CD4-positive, alpha-beta memory T cell (primary cell): ENCODE results near the gene NPFF. TPM values are rescaled to one million over a fixed set of nuclear protein-coding genes. Genes with fewer than 3 reads are reported as not detected.

Experiments
- CTCF ChIA-PET: fragments of 350-600 bp; sonication (Branson Sonifier 250); formaldehyde crosslinking; loops from one replicate; lab custom pipeline; 2021; ENCODE audit warnings: inconsistent platforms; ENCODE audit not compliant: partially characterized antibody; lab: Charles Lee
- POLR2A ChIA-PET: fragments of 350-600 bp; sonication (Branson Sonifier 250); formaldehyde crosslinking; loops from one replicate; lab custom pipeline; 2021; ENCODE audit not compliant: partially characterized antibody; lab: Charles Lee
- DNase-seq, 5 donors: peaks; one replicate each; pipeline versions ENCODE4 v3.0.0 to v3.0.0-alpha.2; 2020 to 2022; ENCODE audit warnings: mixed read lengths in 1 of 5
- H3K27ac ChIP-seq: one replicate; pipeline ENCODE4 v1.7.0; 2013; ENCODE audit warnings: low read depth, low read length
- H3K27me3 ChIP-seq: 2 replicates; pipeline ENCODE4 v1.7.0; 2013; ENCODE audit warnings: mild to moderate bottlenecking, low read length, moderate library complexity; ENCODE audit not compliant: insufficient read depth
- H3K36me3 ChIP-seq: 2 replicates; pipeline ENCODE4 v1.7.0; 2013; ENCODE audit warnings: mild to moderate bottlenecking, low read length, moderate library complexity; ENCODE audit not compliant: insufficient read depth
- H3K4me1 ChIP-seq: 2 replicates; pipeline ENCODE4 v1.7.0; 2013; ENCODE audit warnings: mild to moderate bottlenecking, low read length, moderate library complexity; ENCODE audit not compliant: insufficient read depth
- H3K4me3 ChIP-seq, 2 donors: one replicate each; pipeline ENCODE4 v1.7.0; 2013; ENCODE audit warnings: low read length in 2 of 2, mild to moderate bottlenecking in 1 of 2
- H3K9me3 ChIP-seq, 2 donors: one replicate each; pipeline ENCODE4 v1.7.0; 2013; ENCODE audit warnings: low read length in 2 of 2, control low read depth in 1 of 2; ENCODE audit not compliant: control insufficient read depth in 1 of 2
- H3K27ac Mint-ChIP-seq, 7 donors: one replicate each; pipeline ENCODE4 v1.8.0; 2020 to 2021; ENCODE audit warnings: mixed read lengths in 7 of 7, mild to moderate bottlenecking in 6 of 7, inconsistent platforms in 3 of 7, moderate library complexity in 3 of 7
- H3K27me3 Mint-ChIP-seq, 2 donors: one replicate each; pipeline ENCODE4 v1.8.0; 2020 to 2021; ENCODE audit warnings: mixed read lengths in 2 of 2
- H3K36me3 Mint-ChIP-seq, 2 donors: one replicate each; pipeline ENCODE4 v1.8.0; 2020 to 2021; ENCODE audit warnings: mixed read lengths in 2 of 2, inconsistent platforms in 1 of 2, mild to moderate bottlenecking in 1 of 2
- H3K4me1 Mint-ChIP-seq, 4 donors: one replicate each; pipeline ENCODE4 v1.8.0; 2020 to 2021; ENCODE audit warnings: mixed read lengths in 4 of 4, mild to moderate bottlenecking in 1 of 4
- H3K4me3 Mint-ChIP-seq, 8 donors: one replicate each; pipeline ENCODE4 v1.8.0; 2020 to 2021; ENCODE audit warnings: mixed read lengths in 8 of 8, mild to moderate bottlenecking in 7 of 8, moderate library complexity in 6 of 8, inconsistent platforms in 3 of 8
- H3K9me3 Mint-ChIP-seq, 8 donors: one replicate each; pipeline ENCODE4 v1.8.0; 2020 to 2021; ENCODE audit warnings: mixed read lengths in 8 of 8, mild to moderate bottlenecking in 5 of 8, inconsistent platforms in 3 of 8, moderate library complexity in 1 of 8
- intact Hi-C: fragments of 100-400 bp; cut with micrococcal nuclease; formaldehyde crosslinking; loops from one replicate; pipeline ENCODE4 v1.15.1; 2023
- polyA plus RNA-seq, 2 donors: library from polyadenylated mRNA; unstranded; fragments of 300-500 nt; fragmentation: Illumina TruSeq; gene quantifications; one replicate each; pipeline ENCODE4 v1.2.3, GENCODE V29; 2021
- total RNA-seq, 2 experiments: library from RNA; stranded (reverse); gene quantifications; one replicate each; pipeline ENCODE4 v1.2.3, GENCODE V29; 2021

The NPFF gene
- total and polyA plus RNA-seq, 4 experiments from 2014 or later, result not detected

- ChIA-PET CTCF (interaction anchor here (0.8 to 2.4 kb wide), 9 partner anchors 25 to 203 kb away, joined by 3 to 21 read pairs (median 4); partner anchors contain the start of genes ATF7 and ATP5MC2), POLR2A (interaction anchor here (2.0 kb wide), 1 partner anchor 133 kb away, joined by 9 read pairs; the partner anchor contains the start of gene ATP5MC2)
- H3K27me3 Mint-ChIP-seq, result no peaks in the 10 kb centered on the region
- peaks cover 20% of the 10 kb centered on the region for H3K36me3 ChIP-seq
- no peaks in the 10 kb centered on the region for H3K27me3 ChIP-seq
- DNase-seq, result peak; percentile 47 to 56 (median 52)
- H3K36me3 Mint-ChIP-seq, result peaks cover 16 to 32% of the 10 kb centered on the region in 2 donors
- H3K4me3 Mint-ChIP-seq, result no peak overlapping the region
- H3K4me1 Mint-ChIP-seq, result peaks cover 7 to 10% (median 9%) of the 10 kb centered on the region in 4 donors
- no peaks in the 10 kb centered on the region for H3K9me3 ChIP-seq
- H3K27ac ChIP-seq, result no peak overlapping the region
- intact Hi-C loops, result loop anchor here (1.0 kb wide), 1 partner anchor 203 kb away; no protein-coding TSS in a partner anchor
- no peak overlapping the region for H3K4me3 ChIP-seq
- H3K4me1 ChIP-seq, result peaks cover 12% of the 10 kb centered on the region
- H3K27ac Mint-ChIP-seq, result peak overlapping the region in 6 of 7 donors; percentile 74 to 91 (median 82)
- no peaks in the 10 kb centered on the region for H3K9me3 Mint-ChIP-seq
Observed at GRCh38 chr12:53543539-53543938, 36.3 kb upstream of the NPFF start.

GRCh38 chr12:53539526-53539925 is 32.2 kb upstream of the NPFF start:
- H3K36me3 Mint-ChIP-seq, result peaks cover 32 to 59% of the 10 kb centered on the region in 2 donors
- no peak overlapping the region for H3K27ac Mint-ChIP-seq
- no peaks in the 10 kb centered on the region for H3K9me3 ChIP-seq
- POLR2A ChIA-PET, result interaction anchor here (1.2 kb wide), 1 partner anchor 136 kb away, joined by 3 read pairs; the partner anchor contains the start of gene ATP5MC2
- intact Hi-C loops, result no loop called here
- H3K4me1 Mint-ChIP-seq, result peaks cover 7 to 10% (median 7%) of the 10 kb centered on the region in 4 donors
- CTCF ChIA-PET, result no interaction called here
- peaks cover 48% of the 10 kb centered on the region for H3K36me3 ChIP-seq
- H3K4me1 ChIP-seq, result peaks cover 8% of the 10 kb centered on the region
- no peak overlapping the region for H3K4me3 Mint-ChIP-seq
- H3K4me3 ChIP-seq, result no peak overlapping the region
- no peak overlapping the region for H3K27ac ChIP-seq
- H3K27me3 ChIP-seq, result no peaks in the 10 kb centered on the region
- no peaks in the 10 kb centered on the region for H3K27me3 Mint-ChIP-seq
- no peaks in the 10 kb centered on the region for H3K9me3 Mint-ChIP-seq
- DNase-seq, result no peak

- no peak for DNase-seq
- Histone ChIP-seq H3K27ac (no peak overlapping the region), H3K4me1 (no peaks in the 10 kb centered on the region), H3K27me3 (no peaks in the 10 kb centered on the region), H3K36me3 (peaks cover 57% of the 10 kb centered on the region), H3K9me3 (no peaks in the 10 kb centered on the region), H3K4me3 (no peak overlapping the region)
- Mint-ChIP-seq H3K4me1 (no peaks in the 10 kb centered on the region), H3K9me3 (no peaks in the 10 kb centered on the region), H3K27me3 (no peaks in the 10 kb centered on the region), H3K27ac (no peak overlapping the region), H3K4me3 (no peak overlapping the region), H3K36me3 (peaks cover 34 to 61% of the 10 kb centered on the region in 2 donors)
- ChIA-PET POLR2A (no interaction called here), CTCF (no interaction called here)
- intact Hi-C loops, result no loop called here
Observed at GRCh38 chr12:53538209-53538689, 31.0 kb upstream of the NPFF start.

- CTCF ChIA-PET, result no interaction called here
- Histone ChIP-seq H3K27me3 (no peaks in the 10 kb centered on the region), H3K4me1 (no peaks in the 10 kb centered on the region), H3K27ac (no peak overlapping the region), H3K36me3 (peaks cover 62% of the 10 kb centered on the region), H3K4me3 (no peak overlapping the region), H3K9me3 (no peaks in the 10 kb centered on the region)
- intact Hi-C loops, result no loop called here
- DNase-seq, result no peak
- Mint-ChIP-seq H3K36me3 (peaks cover 45 to 67% of the 10 kb centered on the region in 2 donors), H3K27ac (no peak overlapping the region), H3K9me3 (no peaks in the 10 kb centered on the region), H3K4me3 (no peak overlapping the region), H3K27me3 (no peaks in the 10 kb centered on the region), H3K4me1 (no peaks in the 10 kb centered on the region)
- POLR2A ChIA-PET, result no interaction called here
Observed at GRCh38 chr12:53536962-53537361, 29.7 kb upstream of the NPFF start.

GRCh38 chr12:53533471-53533870 is 26.2 kb upstream of the NPFF start:
- DNase-seq, result no peak
- H3K36me3 Mint-ChIP-seq, result peaks cover 42 to 66% of the 10 kb centered on the region in 2 donors

GRCh38 chr12:53532524-53533445 is 25.5 kb upstream of the NPFF start:
- no peaks in the 10 kb centered on the region for H3K9me3 ChIP-seq
- H3K4me1 ChIP-seq, result no peaks in the 10 kb centered on the region
- H3K36me3 ChIP-seq, result peaks cover 51% of the 10 kb centered on the region
- ChIA-PET POLR2A (no interaction called here), CTCF (interaction anchor here (1.1 kb wide), 1 partner anchor 10 kb away, joined by 3 read pairs; no protein-coding TSS in a partner anchor)
- no peaks in the 10 kb centered on the region for H3K9me3 Mint-ChIP-seq
- H3K4me3 ChIP-seq, result no peak overlapping the region
- H3K27me3 ChIP-seq, result no peaks in the 10 kb centered on the region
- peaks cover 42 to 61% of the 10 kb centered on the region in 2 donors for H3K36me3 Mint-ChIP-seq
- H3K4me3 Mint-ChIP-seq, result no peak overlapping the region
- H3K27me3 Mint-ChIP-seq, result no peaks in the 10 kb centered on the region
- no peak for DNase-seq
- intact Hi-C loops, result no loop called here
- no peak overlapping the region for H3K27ac ChIP-seq
- H3K4me1 Mint-ChIP-seq, result no peaks in the 10 kb centered on the region
- peak overlapping the region in 2 of 7 donors; percentile 9 to 66 for H3K27ac Mint-ChIP-seq

More at GRCh38 chr12:53533471-53533870, 26.2 kb upstream of the NPFF start:
- ChIA-PET POLR2A (no interaction called here), CTCF (no interaction called here)
- Histone ChIP-seq H3K9me3 (no peaks in the 10 kb centered on the region), H3K4me3 (no peak overlapping the region), H3K36me3 (peaks cover 55% of the 10 kb centered on the region), H3K4me1 (no peaks in the 10 kb centered on the region), H3K27ac (no peak overlapping the region), H3K27me3 (no peaks in the 10 kb centered on the region)
- Mint-ChIP-seq H3K4me1 (no peaks in the 10 kb centered on the region), H3K9me3 (no peaks in the 10 kb centered on the region), H3K27ac (peak overlapping the region in 1 of 7 donors; percentile 9), H3K27me3 (no peaks in the 10 kb centered on the region), H3K4me3 (no peak overlapping the region)
- intact Hi-C loops, result no loop called here

GRCh38 chr12:53532021-53532420 is 24.7 kb upstream of the NPFF start:
- DNase-seq, result no peak
- no peaks in the 10 kb centered on the region for H3K27me3 ChIP-seq
- Mint-ChIP-seq H3K27ac (no peak overlapping the region), H3K9me3 (no peaks in the 10 kb centered on the region), H3K4me1 (no peaks in the 10 kb centered on the region), H3K4me3 (no peak overlapping the region), H3K27me3 (no peaks in the 10 kb centered on the region), H3K36me3 (peaks cover 39 to 55% of the 10 kb centered on the region in 2 donors)
- H3K27ac ChIP-seq, result no peak overlapping the region
- no peaks in the 10 kb centered on the region for H3K4me1 ChIP-seq
- intact Hi-C loops, result no loop called here
- no peaks in the 10 kb centered on the region for H3K9me3 ChIP-seq
- H3K4me3 ChIP-seq, result no peak overlapping the region
- H3K36me3 ChIP-seq, result peaks cover 46% of the 10 kb centered on the region
- ChIA-PET CTCF (interaction anchor here (1.1 kb wide), 1 partner anchor 10 kb away, joined by 3 read pairs; no protein-coding TSS in a partner anchor), POLR2A (no interaction called here)
